ENCODE data around the gene ZNF791.

- TF ChIP-seq POLR2AphosphoS5 (IDR thresholded peaks at IDR 0.05): no peak
- no peak for TF ChIP-seq CTCF (IDR thresholded peaks at IDR 0.05)
- TF ChIP-seq POLR2A (IDR thresholded peaks at IDR 0.05): no peak
- TF ChIP-seq EP300 (IDR thresholded peaks at IDR 0.05): no peak
These were observed 57.6 kb downstream of the ZNF791 start for GRCh38 chr19:12668346-12668745.

All from stomach (tissue), 4 donors.